CD14-positive monocyte (primary cell): ENCODE measurements around the gene KRTAP21-2. TPM values are rescaled to one million over a fixed set of nuclear protein-coding genes. Genes with fewer than 3 reads are reported as not detected.

Source experiments
- DNase-seq, 3 donors: peaks; one replicate each; pipeline ENCODE4 v3.0.0-alpha.2; 2011 to 2022
- H2AFZ ChIP-seq: 2 replicates; pipeline ENCODE4 v1.6.0; 2012; ENCODE audit warnings: mild to moderate bottlenecking, low read depth, low read length, inconsistent platforms; ENCODE audit not compliant: insufficient read depth, poor library complexity, severe bottlenecking
- H3K27ac ChIP-seq, 2 donors: 1 replicate in 1 of 2; 2 replicates in 1 of 2; pipeline ENCODE4 v1.5.1; 2012 to 2013; ENCODE audit warnings: low read length in 2 of 2, control low read depth in 1 of 2, inconsistent platforms in 1 of 2, low read depth in 1 of 2, mild to moderate bottlenecking in 1 of 2
- H3K27me3 ChIP-seq, 2 donors: one replicate each; pipeline versions ENCODE4 v1.6.0 to v1.6.1; 2011 to 2013; ENCODE audit warnings: low read length in 2 of 2; ENCODE audit not compliant: control insufficient read depth in 2 of 2, insufficient read depth in 2 of 2
- H3K36me3 ChIP-seq, 2 donors: replicated peaks in 1 of 2; 1 replicate in 1 of 2; 2 replicates in 1 of 2; pipeline versions ENCODE4 v1.5.1 to v1.6.1; 2012 to 2013; ENCODE audit warnings: low read length in 2 of 2, control low read depth in 1 of 2, inconsistent platforms in 1 of 2, mild to moderate bottlenecking in 1 of 2; ENCODE audit not compliant: insufficient read depth in 2 of 2, control insufficient read depth in 1 of 2
- H3K4me1 ChIP-seq, 2 donors: 1 replicate in 1 of 2; 2 replicates in 1 of 2; pipeline versions ENCODE4 v1.5.1 to v1.6.1; 2012 to 2013; ENCODE audit warnings: low read length in 2 of 2, control low read depth in 1 of 2, inconsistent platforms in 1 of 2, mild to moderate bottlenecking in 1 of 2, moderate library complexity in 1 of 2; ENCODE audit not compliant: insufficient read depth in 2 of 2, control insufficient read depth in 1 of 2
- H3K4me2 ChIP-seq: replicated peaks from 2 replicates; pipeline ENCODE3; 2012; ENCODE audit warnings: low read length, moderate library complexity, mild to moderate bottlenecking; ENCODE audit not compliant: poor library complexity, severe bottlenecking; ENCODE audit errors: extremely low read depth
- H3K4me3 ChIP-seq, 3 experiments: fragments of 200-600 bp in 1 of 3; sonication (generic) in 1 of 3; replicated peaks in 1 of 3; 1 replicate in 2 of 3; 2 replicates in 1 of 3; pipeline ENCODE4 v1.5.1; 2011 to 2013; ENCODE audit warnings: low read length in 3 of 3, mild to moderate bottlenecking in 3 of 3, control low read depth in 2 of 3, low read depth in 2 of 3, inconsistent platforms in 1 of 3, moderate library complexity in 1 of 3
- H3K79me2 ChIP-seq: 2 replicates; pipeline ENCODE4 v1.6.0; 2012; ENCODE audit warnings: mild to moderate bottlenecking, control low read depth, inconsistent platforms, low read length, moderate library complexity; ENCODE audit not compliant: insufficient read depth
- H3K9ac ChIP-seq: 2 replicates; pipeline ENCODE4 v1.6.0; 2017; ENCODE audit warnings: low read length, mild to moderate bottlenecking; ENCODE audit not compliant: insufficient read depth, poor library complexity, severe bottlenecking
- H3K9me3 ChIP-seq, 2 donors: replicated peaks in 1 of 2; 1 replicate in 1 of 2; 2 replicates in 1 of 2; pipeline versions ENCODE4 v1.5.1 to v1.6.1; 2012 to 2013; ENCODE audit warnings: low read length in 2 of 2, control low read depth in 1 of 2; ENCODE audit not compliant: control insufficient read depth in 1 of 2, insufficient read depth in 1 of 2
- H4K20me1 ChIP-seq: 2 replicates; pipeline ENCODE4 v1.6.0; 2012; ENCODE audit warnings: mild to moderate bottlenecking, low read length, control low read depth, moderate library complexity; ENCODE audit not compliant: insufficient read depth
- H3K27ac Mint-ChIP-seq, 7 donors: one replicate each; pipeline ENCODE4 v1.8.0; 2020; ENCODE audit warnings: mild to moderate bottlenecking in 7 of 7, mixed read lengths in 7 of 7, moderate library complexity in 6 of 7, inconsistent platforms in 2 of 7
- H3K27me3 Mint-ChIP-seq, 3 donors: one replicate each; pipeline ENCODE4 v1.8.0; 2021 to 2022; ENCODE audit warnings: low read depth in 3 of 3, mild to moderate bottlenecking in 3 of 3, mixed read lengths in 3 of 3, moderate library complexity in 3 of 3, inconsistent platforms in 1 of 3
- H3K36me3 Mint-ChIP-seq, 2 donors: one replicate each; pipeline ENCODE4 v1.8.0; 2020; ENCODE audit warnings: mixed read lengths in 2 of 2, inconsistent platforms in 1 of 2, mild to moderate bottlenecking in 1 of 2
- H3K4me1 Mint-ChIP-seq: one replicate; pipeline ENCODE4 v1.8.0; 2020; ENCODE audit warnings: mild to moderate bottlenecking, mixed read lengths
- H3K4me3 Mint-ChIP-seq, 2 donors: one replicate each; pipeline ENCODE4 v1.8.0; 2020; ENCODE audit warnings: mild to moderate bottlenecking in 2 of 2, mixed read lengths in 2 of 2, moderate library complexity in 1 of 2
- H3K9me3 Mint-ChIP-seq, 7 donors: one replicate each; pipeline ENCODE4 v1.8.0; 2020 to 2022; ENCODE audit warnings: mixed read lengths in 7 of 7, mild to moderate bottlenecking in 6 of 7, moderate library complexity in 6 of 7, inconsistent platforms in 2 of 7
- intact Hi-C, 2 donors: fragments of 100-400 bp; cut with micrococcal nuclease; formaldehyde crosslinking; loops; one replicate each; pipeline versions ENCODE4 v1.15.0 to v1.15.1; 2023
- polyA plus RNA-seq, 3 donors: library from polyadenylated mRNA; depleted of rRNA in 1 of 3; unstranded in 2 of 3; stranded (reverse) in 1 of 3; fragments of 300-500 nt in 2 of 3; fragments of >200 nt in 1 of 3; fragmentation: Illumina TruSeq in 2 of 3; gene quantifications; 1 replicate in 2 of 3; 2 replicates in 1 of 3; pipeline ENCODE4 v1.2.3, GENCODE V29; 2012 to 2021
- small RNA-seq: library from RNA; depleted of rRNA; stranded (forward); fragments of <200 nt; gene quantifications from one replicate; pipeline ENCODE3, GENCODE V24; 2012; ENCODE audit warnings: low read depth; ENCODE audit not compliant: insufficient read length
- TF ChIP-seq, protein P1 (sequence below): fragments of 200-600 bp; IDR thresholded peaks from one replicate; pipeline ENCODE4 v1.8.0; 2022; ENCODE audit warnings: antibody characterized with exemption, mild to moderate bottlenecking

The KRTAP21-2 gene
- polyA plus RNA-seq, 3 donors = not detected

- peaks cover 4 to 5% of the 10 kb centered on the region in 2 donors for H3K9me3 ChIP-seq
- intact Hi-C loops = no loop called here
- no peak overlapping the region for H3K9ac ChIP-seq
- H2AFZ ChIP-seq = no peak overlapping the region
- no peaks in the 10 kb centered on the region for H3K27me3 ChIP-seq
- H4K20me1 ChIP-seq = no peaks in the 10 kb centered on the region
- H3K36me3 Mint-ChIP-seq = no peaks in the 10 kb centered on the region
- TF ChIP-seq, protein P1, sequence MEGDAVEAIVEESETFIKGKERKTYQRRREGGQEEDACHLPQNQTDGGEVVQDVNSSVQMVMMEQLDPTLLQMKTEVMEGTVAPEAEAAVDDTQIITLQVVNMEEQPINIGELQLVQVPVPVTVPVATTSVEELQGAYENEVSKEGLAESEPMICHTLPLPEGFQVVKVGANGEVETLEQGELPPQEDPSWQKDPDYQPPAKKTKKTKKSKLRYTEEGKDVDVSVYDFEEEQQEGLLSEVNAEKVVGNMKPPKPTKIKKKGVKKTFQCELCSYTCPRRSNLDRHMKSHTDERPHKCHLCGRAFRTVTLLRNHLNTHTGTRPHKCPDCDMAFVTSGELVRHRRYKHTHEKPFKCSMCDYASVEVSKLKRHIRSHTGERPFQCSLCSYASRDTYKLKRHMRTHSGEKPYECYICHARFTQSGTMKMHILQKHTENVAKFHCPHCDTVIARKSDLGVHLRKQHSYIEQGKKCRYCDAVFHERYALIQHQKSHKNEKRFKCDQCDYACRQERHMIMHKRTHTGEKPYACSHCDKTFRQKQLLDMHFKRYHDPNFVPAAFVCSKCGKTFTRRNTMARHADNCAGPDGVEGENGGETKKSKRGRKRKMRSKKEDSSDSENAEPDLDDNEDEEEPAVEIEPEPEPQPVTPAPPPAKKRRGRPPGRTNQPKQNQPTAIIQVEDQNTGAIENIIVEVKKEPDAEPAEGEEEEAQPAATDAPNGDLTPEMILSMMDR = no peak
- no peaks in the 10 kb centered on the region for H3K36me3 ChIP-seq
- no peaks in the 10 kb centered on the region for H3K4me1 Mint-ChIP-seq
- DNase-seq = no peak
- no peak overlapping the region for H3K4me3 ChIP-seq
- peaks cover 0 to 10% (median 4%) of the 10 kb centered on the region in 7 donors for H3K9me3 Mint-ChIP-seq
- no peaks in the 10 kb centered on the region for H3K27me3 Mint-ChIP-seq
- no peak overlapping the region for H3K27ac Mint-ChIP-seq
- no peaks in the 10 kb centered on the region for H3K4me1 ChIP-seq
- no peak overlapping the region for H3K27ac ChIP-seq
- no peak overlapping the region for H3K4me3 Mint-ChIP-seq
- H3K79me2 ChIP-seq = no peaks in the 10 kb centered on the region
- H3K4me2 ChIP-seq = no peak overlapping the region
Observed at GRCh38 chr21:30707409-30707808, 39.6 kb downstream of the KRTAP21-2 start.

Small RNA genes within 50 kb of the gene (small RNA-seq; reads per million reads assigned to genes)
- gene AP000244.1 (not detected), gene KRTAP21-3 (not detected)

Other genes starting within 250 kb of the KRTAP21-2 start
- not detected for gene KRTAP19-5, start 245.1 kb downstream of the KRTAP21-2 start, polyA plus RNA-seq
- not detected for gene KRTAP19-6, start 205.4 kb downstream of the KRTAP21-2 start, polyA plus RNA-seq
- gene KRTAP19-7, start 185.9 kb downstream of the KRTAP21-2 start, polyA plus RNA-seq = not detected
- gene KRTAP22-2, start 156.9 kb downstream of the KRTAP21-2 start, polyA plus RNA-seq = not detected
- gene KRTAP6-3, start 154.8 kb downstream of the KRTAP21-2 start, polyA plus RNA-seq = not detected
- not detected for gene KRTAP6-2, start 148.4 kb downstream of the KRTAP21-2 start, polyA plus RNA-seq
- gene KRTAP22-1, start 146.2 kb downstream of the KRTAP21-2 start, polyA plus RNA-seq = not detected
- gene KRTAP6-1, start 133.3 kb downstream of the KRTAP21-2 start, polyA plus RNA-seq = not detected
- not detected for gene KRTAP20-1, start 130.8 kb downstream of the KRTAP21-2 start, polyA plus RNA-seq
- gene KRTAP20-4, start 126.6 kb downstream of the KRTAP21-2 start, polyA plus RNA-seq = not detected
- gene KRTAP20-2, start 112.1 kb downstream of the KRTAP21-2 start, polyA plus RNA-seq = not detected
- gene KRTAP20-3, start 104.4 kb downstream of the KRTAP21-2 start, polyA plus RNA-seq = not detected
- gene KRTAP21-3, start 28.5 kb downstream of the KRTAP21-2 start, polyA plus RNA-seq = not detected
- gene KRTAP21-1, start 8.2 kb upstream of the KRTAP21-2 start, polyA plus RNA-seq = not detected
- not detected for gene KRTAP8-1, start 66.0 kb upstream of the KRTAP21-2 start, polyA plus RNA-seq
- under 1 TPM in 1 of 3 donors, not detected in 2; 0.13 TPM for gene KRTAP7-1, start 82.5 kb upstream of the KRTAP21-2 start, polyA plus RNA-seq
- gene KRTAP11-1, start 134.3 kb upstream of the KRTAP21-2 start, polyA plus RNA-seq = not detected